ENCODE data around the gene ZEB1.

Gene ZEB1

DNA sequence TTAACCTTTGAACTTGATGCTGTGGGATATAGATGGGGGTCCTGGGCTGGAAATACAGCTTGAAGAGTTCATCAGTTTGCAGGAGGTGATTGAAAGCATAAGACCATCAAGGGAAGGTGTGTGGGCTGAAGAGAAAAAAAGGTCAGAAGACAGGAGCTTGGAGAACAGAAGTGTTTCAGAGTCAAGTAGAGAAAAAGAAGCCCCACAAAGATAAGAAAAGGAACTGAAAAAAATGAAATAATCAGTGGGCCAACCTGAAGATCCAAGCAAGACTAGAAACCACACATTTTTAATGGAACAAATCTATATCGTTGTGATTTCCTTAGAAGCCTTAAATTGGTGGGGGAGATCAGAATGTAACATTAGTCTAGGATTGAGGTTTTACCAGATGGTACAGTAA lies 22.5 kb downstream of the ZEB1 start:
- H3K36me3 ChIP-seq (ENCODE audit: control insufficient read depth, insufficient read depth, low read length): no peaks in the 10 kb centered on the region
- no peaks in the 10 kb centered on the region for H3K79me2 ChIP-seq (ENCODE audit: control insufficient read depth, insufficient read depth, low read length)
- no peak overlapping the region for H3K9ac ChIP-seq (ENCODE audit: low read length)
- H4K5ac ChIP-seq (ENCODE audit: low read length): no peak overlapping the region
- H2BK5ac ChIP-seq (ENCODE audit: low read length): no peak overlapping the region
- H3K4me2 ChIP-seq (ENCODE audit: low read length): no peak overlapping the region
- no peak overlapping the region for H3K18ac ChIP-seq (ENCODE audit: low read length)
- no peak overlapping the region for H4K8ac ChIP-seq (ENCODE audit: low read depth, low read length)
- no peak overlapping the region for H2BK120ac ChIP-seq (ENCODE audit: low read depth, low read length)
- H2AK5ac ChIP-seq (ENCODE audit: low read length): no peak overlapping the region
- H3K56ac ChIP-seq (ENCODE audit: low read length): no peak overlapping the region
- no peak overlapping the region for H2BK15ac ChIP-seq (replicated peaks; ENCODE audit: low read depth)
- H3K23ac ChIP-seq (ENCODE audit: low read length): no peak overlapping the region
- H3K4me3 ChIP-seq (ENCODE audit: low read length): no peak overlapping the region
- H3K4me1 ChIP-seq (ENCODE audit: control insufficient read depth, low read depth, low read length): no peaks in the 10 kb centered on the region
- no peaks in the 10 kb centered on the region for H3K79me1 ChIP-seq (ENCODE audit: low read length)
- WGBS (ENCODE audit: extremely low coverage, insufficient coverage, low lambda C conversion rate): no CpG with 5 or more reads among the region's 1 CpG
- H3K27me3 ChIP-seq (ENCODE audit: insufficient read depth, low read length, poor library complexity): no peaks in the 10 kb centered on the region
- H3K27ac ChIP-seq (ENCODE audit: low read depth, low read length): no peak overlapping the region
- no peak overlapping the region for H3K4ac ChIP-seq (ENCODE audit: low read depth, low read length)
- DNase-seq: no peak

DNA sequence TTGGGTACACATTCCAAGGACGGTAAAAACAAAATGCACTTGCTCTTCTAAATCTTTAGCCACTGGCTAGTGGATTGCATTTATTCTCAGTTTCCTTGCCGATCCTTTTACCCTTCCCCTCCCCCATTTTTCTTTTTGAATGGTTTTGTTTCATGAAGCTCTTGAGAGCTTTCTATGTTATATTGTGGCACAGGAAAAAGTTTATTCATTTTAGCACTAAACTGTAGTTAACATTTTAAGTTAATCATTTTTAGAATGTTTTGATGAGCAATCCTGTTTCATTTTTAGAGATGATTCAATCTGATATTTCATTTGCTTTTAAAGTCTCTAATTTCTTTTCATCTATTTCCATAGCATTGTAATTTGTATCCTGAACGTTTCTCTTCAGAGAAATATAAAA lies 24.0 kb downstream of the ZEB1 start:
- no peak overlapping the region for H3K4me2 ChIP-seq (ENCODE audit: low read length)
- no peak overlapping the region for H3K23ac ChIP-seq (ENCODE audit: low read length)
- no peak overlapping the region for H3K4ac ChIP-seq (ENCODE audit: low read depth, low read length)
- no peak overlapping the region for H3K56ac ChIP-seq (ENCODE audit: low read length)
- H4K5ac ChIP-seq (ENCODE audit: low read length): no peak overlapping the region
- no peak overlapping the region for H2BK5ac ChIP-seq (ENCODE audit: low read length)
- no peaks in the 10 kb centered on the region for H3K79me1 ChIP-seq (ENCODE audit: low read length)
- no peak overlapping the region for H2AK5ac ChIP-seq (ENCODE audit: low read length)
- WGBS (ENCODE audit: extremely low coverage, insufficient coverage, low lambda C conversion rate): no CpG with 5 or more reads among the region's 3 CpGs
- H3K18ac ChIP-seq (ENCODE audit: low read length): no peak overlapping the region
- H3K4me3 ChIP-seq (ENCODE audit: low read length): no peak overlapping the region
- no peaks in the 10 kb centered on the region for H3K36me3 ChIP-seq (ENCODE audit: control insufficient read depth, insufficient read depth, low read length)
- no peaks in the 10 kb centered on the region for H3K4me1 ChIP-seq (ENCODE audit: control insufficient read depth, low read depth, low read length)
- no peaks in the 10 kb centered on the region for H3K27me3 ChIP-seq (ENCODE audit: insufficient read depth, low read length, poor library complexity)
- no peak overlapping the region for H2BK15ac ChIP-seq (replicated peaks; ENCODE audit: low read depth)
- no peaks in the 10 kb centered on the region for H3K79me2 ChIP-seq (ENCODE audit: control insufficient read depth, insufficient read depth, low read length)
- no peak for DNase-seq
- no peak overlapping the region for H4K8ac ChIP-seq (ENCODE audit: low read depth, low read length)
- no peak overlapping the region for H3K9ac ChIP-seq (ENCODE audit: low read length)
- no peak overlapping the region for H2BK120ac ChIP-seq (ENCODE audit: low read depth, low read length)
- H3K27ac ChIP-seq (ENCODE audit: low read depth, low read length): no peak overlapping the region

DNA sequence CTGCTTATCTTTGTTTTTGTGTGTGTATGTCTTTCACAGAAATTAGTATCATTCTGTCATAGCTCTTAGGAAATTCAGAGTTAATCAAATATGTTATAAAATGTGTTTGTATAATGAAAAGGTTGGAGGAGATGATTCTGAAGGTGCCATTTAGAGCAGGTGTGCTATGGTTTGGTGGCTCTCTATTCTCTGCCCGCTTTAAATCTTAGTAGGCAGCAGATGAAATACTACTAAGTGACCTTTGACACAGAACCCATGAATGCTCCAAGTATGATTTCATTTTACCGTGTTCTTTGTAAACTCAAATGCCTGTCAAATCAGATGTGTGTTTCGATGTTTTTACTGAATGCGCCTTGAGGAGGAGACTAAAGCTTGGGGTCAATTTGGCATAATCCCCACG lies 24.5 kb downstream of the ZEB1 start:
- Histone ChIP-seq H3K4me2 (ENCODE audit: low read length) (no peak overlapping the region), H3K4ac (ENCODE audit: low read depth, low read length) (no peak overlapping the region), H2AK5ac (ENCODE audit: low read length) (no peak overlapping the region), H3K9ac (ENCODE audit: low read length) (no peak overlapping the region), H3K56ac (ENCODE audit: low read length) (no peak overlapping the region), H3K79me2 (ENCODE audit: control insufficient read depth, insufficient read depth, low read length) (no peaks in the 10 kb centered on the region), H3K79me1 (ENCODE audit: low read length) (no peaks in the 10 kb centered on the region), H3K4me1 (ENCODE audit: control insufficient read depth, low read depth, low read length) (no peaks in the 10 kb centered on the region), H3K4me3 (ENCODE audit: low read length) (no peak overlapping the region), H2BK120ac (ENCODE audit: low read depth, low read length) (no peak overlapping the region), H2BK15ac (replicated peaks; ENCODE audit: low read depth) (no peak overlapping the region), H3K18ac (ENCODE audit: low read length) (no peak overlapping the region), H3K23ac (ENCODE audit: low read length) (no peak overlapping the region), H2BK5ac (ENCODE audit: low read length) (no peak overlapping the region), H3K27ac (ENCODE audit: low read depth, low read length) (no peak overlapping the region), H4K8ac (ENCODE audit: low read depth, low read length) (no peak overlapping the region), H3K36me3 (ENCODE audit: control insufficient read depth, insufficient read depth, low read length) (no peaks in the 10 kb centered on the region), H3K27me3 (ENCODE audit: insufficient read depth, low read length, poor library complexity) (no peaks in the 10 kb centered on the region), H4K5ac (ENCODE audit: low read length) (no peak overlapping the region)
- no peak for DNase-seq
- no CpG with 5 or more reads among the region's 5 CpGs for WGBS (ENCODE audit: extremely low coverage, insufficient coverage, low lambda C conversion rate)

GRCh38 chr10:31345886-31346285 lies 26.9 kb downstream of the ZEB1 start:
- Histone ChIP-seq H2AK5ac (ENCODE audit: low read length) (no peak overlapping the region), H3K4me3 (ENCODE audit: low read length) (no peak overlapping the region), H2BK15ac (replicated peaks; ENCODE audit: low read depth) (no peak overlapping the region), H3K27me3 (ENCODE audit: insufficient read depth, low read length, poor library complexity) (no peaks in the 10 kb centered on the region), H2BK120ac (ENCODE audit: low read depth, low read length) (no peak overlapping the region), H3K9ac (ENCODE audit: low read length) (no peak overlapping the region), H3K23ac (ENCODE audit: low read length) (no peak overlapping the region), H4K5ac (ENCODE audit: low read length) (no peak overlapping the region), H4K8ac (ENCODE audit: low read depth, low read length) (no peak overlapping the region), H3K79me2 (ENCODE audit: control insufficient read depth, insufficient read depth, low read length) (no peaks in the 10 kb centered on the region), H3K4ac (ENCODE audit: low read depth, low read length) (no peak overlapping the region), H2BK5ac (ENCODE audit: low read length) (no peak overlapping the region), H3K79me1 (ENCODE audit: low read length) (no peaks in the 10 kb centered on the region), H3K4me1 (ENCODE audit: control insufficient read depth, low read depth, low read length) (no peaks in the 10 kb centered on the region), H3K4me2 (ENCODE audit: low read length) (no peak overlapping the region), H3K56ac (ENCODE audit: low read length) (no peak overlapping the region), H3K36me3 (ENCODE audit: control insufficient read depth, insufficient read depth, low read length) (no peaks in the 10 kb centered on the region), H3K27ac (ENCODE audit: low read depth, low read length) (no peak overlapping the region), H3K18ac (ENCODE audit: low read length) (no peak overlapping the region)
- no peak for DNase-seq
- no CpG with 5 or more reads among the region's 1 CpG for WGBS (ENCODE audit: extremely low coverage, insufficient coverage, low lambda C conversion rate)

GRCh38 chr10:31346953-31347352 lies 27.9 kb downstream of the ZEB1 start:
- H2BK5ac ChIP-seq (ENCODE audit: low read length): no peak overlapping the region
- no peak overlapping the region for H3K4me3 ChIP-seq (ENCODE audit: low read length)
- H3K18ac ChIP-seq (ENCODE audit: low read length): no peak overlapping the region
- no peak overlapping the region for H4K8ac ChIP-seq (ENCODE audit: low read depth, low read length)
- no peak overlapping the region for H3K4ac ChIP-seq (ENCODE audit: low read depth, low read length)
- H3K27ac ChIP-seq (ENCODE audit: low read depth, low read length): no peak overlapping the region
- no peak overlapping the region for H3K56ac ChIP-seq (ENCODE audit: low read length)
- DNase-seq: no peak
- H3K79me2 ChIP-seq (ENCODE audit: control insufficient read depth, insufficient read depth, low read length): no peaks in the 10 kb centered on the region
- no CpG with 5 or more reads among the region's 1 CpG for WGBS (ENCODE audit: extremely low coverage, insufficient coverage, low lambda C conversion rate)
- H3K23ac ChIP-seq (ENCODE audit: low read length): no peak overlapping the region
- H2AK5ac ChIP-seq (ENCODE audit: low read length): no peak overlapping the region
- H3K36me3 ChIP-seq (ENCODE audit: control insufficient read depth, insufficient read depth, low read length): no peaks in the 10 kb centered on the region
- no peak overlapping the region for H2BK15ac ChIP-seq (replicated peaks; ENCODE audit: low read depth)
- H3K4me1 ChIP-seq (ENCODE audit: control insufficient read depth, low read depth, low read length): no peaks in the 10 kb centered on the region
- no peaks in the 10 kb centered on the region for H3K27me3 ChIP-seq (ENCODE audit: insufficient read depth, low read length, poor library complexity)
- H3K9ac ChIP-seq (ENCODE audit: low read length): no peak overlapping the region
- no peaks in the 10 kb centered on the region for H3K79me1 ChIP-seq (ENCODE audit: low read length)
- H3K4me2 ChIP-seq (ENCODE audit: low read length): no peak overlapping the region
- no peak overlapping the region for H4K5ac ChIP-seq (ENCODE audit: low read length)
- no peak overlapping the region for H2BK120ac ChIP-seq (ENCODE audit: low read depth, low read length)

GRCh38 chr10:31347705-31348104 lies 28.7 kb downstream of the ZEB1 start:
- DNase-seq: no peak
- Histone ChIP-seq H3K27me3 (ENCODE audit: insufficient read depth, low read length, poor library complexity) (no peaks in the 10 kb centered on the region), H3K36me3 (ENCODE audit: control insufficient read depth, insufficient read depth, low read length) (no peaks in the 10 kb centered on the region), H2BK5ac (ENCODE audit: low read length) (no peak overlapping the region), H2AK5ac (ENCODE audit: low read length) (no peak overlapping the region), H2BK120ac (ENCODE audit: low read depth, low read length) (no peak overlapping the region), H3K4me3 (ENCODE audit: low read length) (no peak overlapping the region), H3K79me1 (ENCODE audit: low read length) (no peaks in the 10 kb centered on the region), H3K56ac (ENCODE audit: low read length) (no peak overlapping the region), H4K8ac (ENCODE audit: low read depth, low read length) (no peak overlapping the region), H3K9ac (ENCODE audit: low read length) (no peak overlapping the region), H3K23ac (ENCODE audit: low read length) (no peak overlapping the region), H4K5ac (ENCODE audit: low read length) (no peak overlapping the region), H2BK15ac (replicated peaks; ENCODE audit: low read depth) (no peak overlapping the region), H3K4me1 (ENCODE audit: control insufficient read depth, low read depth, low read length) (no peaks in the 10 kb centered on the region), H3K4ac (ENCODE audit: low read depth, low read length) (no peak overlapping the region), H3K27ac (ENCODE audit: low read depth, low read length) (no peak overlapping the region), H3K4me2 (ENCODE audit: low read length) (no peak overlapping the region), H3K79me2 (ENCODE audit: control insufficient read depth, insufficient read depth, low read length) (no peaks in the 10 kb centered on the region), H3K18ac (ENCODE audit: low read length) (no peak overlapping the region)
